Testis (tissue), 3 donors: Measurements from ENCODE around the gene SF3B2. TPM values are rescaled to one million over a fixed set of nuclear protein-coding genes. Genes with fewer than 3 reads are reported as not detected.

Experiments
- DNase-seq: peaks from one replicate; pipeline ENCODE4 v3.0.0-alpha.2; 2019
- H3K27ac ChIP-seq, 2 donors: fragments of 200-600 bp; sonication (generic); one replicate each; pipeline ENCODE4 v1.5.1; 2019
- H3K27me3 ChIP-seq: fragments of 200-600 bp; sonication (generic); one replicate; pipeline ENCODE4 v1.5.1; 2019
- H3K36me3 ChIP-seq: fragments of 200-600 bp; sonication (generic); one replicate; pipeline ENCODE4 v1.5.1; 2017; ENCODE audit warnings: low read depth; ENCODE audit errors: missing control alignments
- H3K4me1 ChIP-seq: fragments of 200-600 bp; sonication (generic); one replicate; pipeline ENCODE4 v1.5.1; 2019
- H3K4me3 ChIP-seq, 2 donors: fragments of 200-600 bp; sonication (generic); one replicate each; pipeline ENCODE4 v1.5.1; 2017 to 2019
- H3K9me3 ChIP-seq: fragments of 200-600 bp; sonication (generic); one replicate; pipeline ENCODE4 v1.5.1; 2017
- POLR2A ChIP-seq: fragments of 450-650 bp; IDR thresholded peaks from one replicate; pipeline ENCODE4 v1.6.1; 2017; ENCODE audit warnings: antibody characterized with exemption, mild to moderate bottlenecking, moderate library complexity
- WGBS, 2 donors: methylation state at CpG; one replicate each; pipeline ENCODE4 v1.1.5; 2018; 5-methylcytosine and 5-hydroxymethylcytosine counted together
- intact Hi-C: fragments of 100-400 bp; cut with DNase I; formaldehyde crosslinking; loops from one replicate; pipeline ENCODE4 v1.15.1; 2023; ENCODE audit warnings: low total_unique reads
- polyA plus RNA-seq: library from polyadenylated mRNA; stranded (reverse); fragments of 350-450 nt; fragmentation: Illumina TruSeq; extraction: RNeasy Lipid Tissue Mini Kit (QIAGEN cat#74804); gene quantifications from one replicate; pipeline ENCODE4 v1.2.3, GENCODE V29; 2014; ENCODE audit warnings: low read depth, low replicate concordance; ENCODE audit not compliant: insufficient read depth
- total RNA-seq, 2 donors: library from RNA; depleted of rRNA; stranded (reverse); fragments of >200 nt; gene quantifications; one replicate each; pipeline ENCODE4 v1.2.3, GENCODE V29; 2016
- TF ChIP-seq, protein P1 (sequence below), 3 experiments: fragments of 450-650 bp in 2 of 3; fragments of 200-600 bp in 1 of 3; sonication (generic) in 1 of 3; IDR thresholded peaks; one replicate each; pipeline ENCODE4 v1.5.1; 2016 to 2019; ENCODE audit warnings: antibody characterized with exemption in 3 of 3, mild to moderate bottlenecking in 2 of 3, moderate library complexity in 1 of 3

SF3B2 gene
- total and polyA plus RNA-seq, 3 donors from 2014 or later = 307 to 341 (median 315) TPM

DNA sequence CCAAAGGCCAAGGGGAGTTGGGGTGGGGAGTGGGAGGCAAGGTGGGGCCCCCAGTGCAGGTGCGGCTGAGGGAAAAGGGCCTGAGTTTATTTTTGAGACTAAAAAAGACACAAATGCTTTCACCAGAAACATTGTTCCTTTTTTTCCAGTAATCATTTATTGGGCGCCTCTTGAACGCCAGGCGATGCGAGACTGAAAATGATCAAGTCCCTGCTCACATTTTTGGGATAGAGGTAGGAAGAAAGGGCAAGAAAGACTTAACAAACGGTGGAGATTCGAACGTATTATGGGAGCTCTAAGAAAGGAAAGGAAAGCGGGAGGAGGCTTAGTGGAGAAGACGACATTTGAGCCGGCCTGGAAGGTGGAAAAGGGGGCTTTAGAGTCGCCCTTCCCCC is 796 bp upstream of the SF3B2 start:
- TF ChIP-seq, protein P1, sequence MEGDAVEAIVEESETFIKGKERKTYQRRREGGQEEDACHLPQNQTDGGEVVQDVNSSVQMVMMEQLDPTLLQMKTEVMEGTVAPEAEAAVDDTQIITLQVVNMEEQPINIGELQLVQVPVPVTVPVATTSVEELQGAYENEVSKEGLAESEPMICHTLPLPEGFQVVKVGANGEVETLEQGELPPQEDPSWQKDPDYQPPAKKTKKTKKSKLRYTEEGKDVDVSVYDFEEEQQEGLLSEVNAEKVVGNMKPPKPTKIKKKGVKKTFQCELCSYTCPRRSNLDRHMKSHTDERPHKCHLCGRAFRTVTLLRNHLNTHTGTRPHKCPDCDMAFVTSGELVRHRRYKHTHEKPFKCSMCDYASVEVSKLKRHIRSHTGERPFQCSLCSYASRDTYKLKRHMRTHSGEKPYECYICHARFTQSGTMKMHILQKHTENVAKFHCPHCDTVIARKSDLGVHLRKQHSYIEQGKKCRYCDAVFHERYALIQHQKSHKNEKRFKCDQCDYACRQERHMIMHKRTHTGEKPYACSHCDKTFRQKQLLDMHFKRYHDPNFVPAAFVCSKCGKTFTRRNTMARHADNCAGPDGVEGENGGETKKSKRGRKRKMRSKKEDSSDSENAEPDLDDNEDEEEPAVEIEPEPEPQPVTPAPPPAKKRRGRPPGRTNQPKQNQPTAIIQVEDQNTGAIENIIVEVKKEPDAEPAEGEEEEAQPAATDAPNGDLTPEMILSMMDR (IDR thresholded peaks at IDR 0.05) = no peak
- no peak for TF ChIP-seq POLR2A
- no peak for DNase-seq
- Histone ChIP-seq H3K36me3 (no peaks in the 10 kb centered on the region), H3K27ac (peak overlapping the region; percentile 80 to 85), H3K4me3 (peak overlapping the region; percentile 79 to 96), H3K4me1 (peaks cover 37% of the 10 kb centered on the region), H3K27me3 (no peaks in the 10 kb centered on the region), H3K9me3 (no peaks in the 10 kb centered on the region)
- intact Hi-C loops = no loop called here
- WGBS, 2 donors = 11 to 15% methylated on average over 12 of the region's 12 CpGs

DNA sequence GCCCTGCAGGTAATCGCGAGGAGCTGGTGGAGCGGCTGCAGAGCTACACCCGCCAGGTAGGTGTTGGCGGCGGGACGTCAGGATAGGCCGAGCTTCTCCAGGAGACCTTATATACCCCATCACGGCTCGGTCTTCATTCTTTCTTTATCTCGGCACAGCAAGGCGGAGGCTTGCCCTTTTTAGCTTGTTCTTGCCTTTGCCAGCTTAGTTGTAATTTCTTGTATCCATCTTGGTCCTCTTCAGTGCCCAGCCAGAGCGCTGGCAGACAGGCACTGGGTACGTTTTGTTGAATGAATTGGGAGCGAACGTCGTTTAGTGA is 459 bp downstream of the SF3B2 start:
- Histone ChIP-seq H3K9me3 (no peaks in the 10 kb centered on the region), H3K27me3 (no peaks in the 10 kb centered on the region), H3K4me3 (peak overlapping the region; percentile 79 to 96), H3K4me1 (peaks cover 37% of the 10 kb centered on the region), H3K36me3 (no peaks in the 10 kb centered on the region), H3K27ac (peak overlapping the region; percentile 80 to 85)
- intact Hi-C loops = no loop called here
- TF ChIP-seq, protein P1 (IDR thresholded peaks at IDR 0.05) = no peak
- TF ChIP-seq POLR2A = no peak
- DNase-seq = no peak
- whole genome bisulfite sequencing, 2 donors = 0 to 1% methylated on average over 17 of the region's 17 CpGs

DNA sequence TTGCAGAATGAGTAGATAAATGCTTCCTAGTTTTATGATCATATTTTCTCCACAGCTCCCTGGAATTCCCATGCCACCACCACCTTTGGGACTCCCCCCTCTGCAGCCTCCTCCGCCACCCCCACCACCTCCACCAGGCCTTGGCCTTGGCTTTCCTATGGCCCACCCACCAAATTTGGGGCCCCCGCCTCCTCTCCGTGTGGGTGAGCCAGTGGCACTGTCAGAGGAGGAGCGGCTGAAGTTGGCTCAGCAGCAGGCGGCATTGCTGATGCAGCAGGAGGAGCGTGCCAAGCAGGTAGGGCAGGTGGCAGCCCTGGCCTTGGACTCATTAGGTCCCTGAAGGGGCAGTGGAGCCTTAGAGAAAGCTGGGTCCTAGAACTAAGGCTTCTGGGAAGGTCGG is 2.9 kb downstream of the SF3B2 start:
- no peak for TF ChIP-seq POLR2A
- TF ChIP-seq, protein P1 (IDR thresholded peaks at IDR 0.05) = no peak
- Histone ChIP-seq H3K4me1 (peaks cover 31% of the 10 kb centered on the region), H3K9me3 (no peaks in the 10 kb centered on the region), H3K4me3 (no peak overlapping the region), H3K27ac (no peak overlapping the region), H3K36me3 (no peaks in the 10 kb centered on the region), H3K27me3 (no peaks in the 10 kb centered on the region)
- intact Hi-C loops = no loop called here
- DNase-seq = no peak
- 85 to 88% methylated on average over 7 of the region's 7 CpGs for WGBS, 2 donors

DNA sequence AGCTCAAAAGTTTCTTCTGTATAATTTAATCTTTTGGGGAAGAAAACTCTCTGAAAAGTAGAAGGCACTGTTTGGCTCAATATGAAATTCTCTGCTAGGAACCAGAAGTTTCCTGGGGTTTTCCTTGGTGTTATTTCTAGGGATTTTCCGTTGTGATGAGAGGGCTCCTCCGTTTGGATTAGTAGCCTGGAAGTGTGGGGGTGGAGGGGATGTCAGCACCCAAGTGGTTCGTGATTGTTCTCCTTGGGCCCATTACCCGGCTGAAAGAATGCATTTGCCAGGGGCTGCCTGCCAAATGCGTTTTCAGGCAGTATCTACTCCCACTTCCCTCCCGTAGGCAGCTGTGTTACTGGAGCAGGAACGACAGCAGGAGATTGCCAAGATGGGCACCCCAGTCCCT is 4.3 kb downstream of the SF3B2 start:
- 54 to 60% methylated on average over 6 to 7 of the region's 7 CpGs for WGBS, 2 donors
- intact Hi-C loops = no loop called here
- no peaks in the 10 kb centered on the region for H3K27me3 ChIP-seq
- no peak overlapping the region for H3K4me3 ChIP-seq
- peaks cover 21% of the 10 kb centered on the region for H3K4me1 ChIP-seq
- DNase-seq = peak; percentile 39
- TF ChIP-seq, protein P1 (IDR thresholded peaks at IDR 0.05) = no peak
- no peak for TF ChIP-seq POLR2A
- no peaks in the 10 kb centered on the region for H3K36me3 ChIP-seq
- no peaks in the 10 kb centered on the region for H3K9me3 ChIP-seq
- H3K27ac ChIP-seq = no peak overlapping the region

DNA sequence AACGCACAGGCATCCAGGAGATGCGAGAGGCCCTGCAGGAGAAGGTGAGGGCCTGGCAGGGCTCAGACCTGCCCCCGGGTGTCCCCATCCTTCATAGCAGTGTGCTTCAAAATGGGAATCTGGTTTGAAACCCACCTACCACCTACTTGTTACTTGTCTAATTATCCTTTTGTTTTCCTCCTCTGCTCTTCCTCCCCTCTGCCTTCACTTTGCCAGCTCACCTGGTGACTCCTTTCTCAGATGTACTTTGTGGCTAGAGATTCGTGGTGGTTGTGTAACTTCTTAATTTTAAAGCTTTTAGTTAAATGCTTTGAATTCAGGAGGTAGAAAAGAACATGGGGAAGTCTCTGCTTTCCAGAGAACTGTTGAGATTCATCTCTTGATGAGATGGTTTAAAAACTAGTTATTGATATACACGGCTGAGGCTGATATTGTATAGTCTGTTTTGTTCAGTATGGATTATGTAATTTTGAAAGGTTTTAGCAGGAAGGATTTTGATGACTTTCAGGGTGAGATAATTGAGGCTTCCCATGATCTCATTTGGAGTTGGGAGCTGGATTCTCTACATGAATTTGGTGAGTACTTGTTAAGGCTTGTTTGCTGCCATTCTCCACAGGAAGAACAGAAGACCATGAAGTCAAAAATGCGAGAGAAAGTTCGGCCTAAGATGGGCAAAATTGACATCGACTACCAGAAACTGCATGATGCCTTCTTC is 8.0 kb downstream of the SF3B2 start:
- WGBS, 2 donors = 76 to 78% methylated on average over 8 of the region's 8 CpGs
- intact Hi-C loops = no loop called here
- no peak overlapping the region for H3K4me3 ChIP-seq
- H3K4me1 ChIP-seq = peaks cover 3% of the 10 kb centered on the region
- no peak overlapping the region for H3K27ac ChIP-seq
- no peak for TF ChIP-seq POLR2A
- TF ChIP-seq, protein P1 (IDR thresholded peaks at IDR 0.05) = no peak
- H3K9me3 ChIP-seq = no peaks in the 10 kb centered on the region
- DNase-seq = no peak
- H3K36me3 ChIP-seq = no peaks in the 10 kb centered on the region
- H3K27me3 ChIP-seq = no peaks in the 10 kb centered on the region
